Esophagus muscularis mucosa (tissue), 3 donors: ENCODE measurements around the gene TM9SF2.

Experiments
- EP300 ChIP-seq: sonication (generic); formaldehyde crosslinking; IDR thresholded peaks from one replicate; pipeline ENCODE4 v1.6.1; 2017; ENCODE audit warnings: antibody characterized with exemption
- TF ChIP-seq, protein P1 (sequence below), 3 experiments: fragments of 200-600 bp in 2 of 3; fragments of 450-650 bp in 1 of 3; sonication (generic) in 2 of 3; IDR thresholded peaks; one replicate each; pipeline ENCODE4 v1.5.1; 2017 to 2019; ENCODE audit warnings: antibody characterized with exemption in 3 of 3, mild to moderate bottlenecking in 2 of 3, moderate library complexity in 1 of 3

DNA sequence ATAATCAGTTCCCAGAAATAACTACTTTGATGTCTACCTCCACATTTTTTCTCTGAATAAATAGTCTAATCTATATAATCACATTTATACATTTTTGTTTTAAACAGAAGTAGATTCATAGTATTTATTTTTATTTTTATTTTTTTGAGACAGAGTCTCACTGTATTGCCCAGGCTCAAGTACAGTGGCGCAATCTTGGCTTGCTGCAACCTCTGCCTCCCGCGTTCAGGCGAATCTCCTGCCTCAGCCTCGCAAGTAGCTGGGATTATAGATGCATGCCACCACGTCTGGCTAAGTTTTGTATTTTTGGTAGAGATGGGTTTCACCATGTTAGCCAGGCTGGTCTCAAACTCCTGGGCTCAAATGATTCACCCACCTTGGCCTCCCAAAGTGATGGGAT lies 16.7 kb downstream of the TM9SF2 start:
- TF ChIP-seq EP300 = no peak
- TF ChIP-seq, protein P1, sequence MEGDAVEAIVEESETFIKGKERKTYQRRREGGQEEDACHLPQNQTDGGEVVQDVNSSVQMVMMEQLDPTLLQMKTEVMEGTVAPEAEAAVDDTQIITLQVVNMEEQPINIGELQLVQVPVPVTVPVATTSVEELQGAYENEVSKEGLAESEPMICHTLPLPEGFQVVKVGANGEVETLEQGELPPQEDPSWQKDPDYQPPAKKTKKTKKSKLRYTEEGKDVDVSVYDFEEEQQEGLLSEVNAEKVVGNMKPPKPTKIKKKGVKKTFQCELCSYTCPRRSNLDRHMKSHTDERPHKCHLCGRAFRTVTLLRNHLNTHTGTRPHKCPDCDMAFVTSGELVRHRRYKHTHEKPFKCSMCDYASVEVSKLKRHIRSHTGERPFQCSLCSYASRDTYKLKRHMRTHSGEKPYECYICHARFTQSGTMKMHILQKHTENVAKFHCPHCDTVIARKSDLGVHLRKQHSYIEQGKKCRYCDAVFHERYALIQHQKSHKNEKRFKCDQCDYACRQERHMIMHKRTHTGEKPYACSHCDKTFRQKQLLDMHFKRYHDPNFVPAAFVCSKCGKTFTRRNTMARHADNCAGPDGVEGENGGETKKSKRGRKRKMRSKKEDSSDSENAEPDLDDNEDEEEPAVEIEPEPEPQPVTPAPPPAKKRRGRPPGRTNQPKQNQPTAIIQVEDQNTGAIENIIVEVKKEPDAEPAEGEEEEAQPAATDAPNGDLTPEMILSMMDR (IDR thresholded peaks at IDR 0.05) = no peak
